Eye (tissue), 1 donor: Measurements from ENCODE around the gene UNC93A.
"Not testable (repeated sequence)": the region's sequence is repeated elsewhere in the genome, so short reads cannot be mapped to it uniquely, and the experiment has no call there.

Source experiments
- DNase-seq: peaks from one replicate; pipeline ENCODE4 v3.0.0-alpha.2; 2015

UNC93A gene

GRCh38 chr6:167272151-167272550 lies 19.0 kb upstream of the UNC93A start:
- no peak for DNase-seq

GRCh38 chr6:167272696-167273379 lies 18.3 kb upstream of the UNC93A start:
- DNase-seq: no peak

GRCh38 chr6:167274270-167274669 lies 16.8 kb upstream of the UNC93A start:
- DNase-seq: no peak

GRCh38 chr6:167275001-167275400 lies 16.1 kb upstream of the UNC93A start:
- no peak for DNase-seq

GRCh38 chr6:167275436-167275835 lies 15.7 kb upstream of the UNC93A start:
- DNase-seq: no peak

- no peak for DNase-seq
These were observed 14.2 kb upstream of the UNC93A start for GRCh38 chr6:167276772-167277533.

GRCh38 chr6:167278173-167278940 lies 12.8 kb upstream of the UNC93A start:
- DNase-seq: not testable (repeated sequence)

GRCh38 chr6:167279766-167280446 lies 11.2 kb upstream of the UNC93A start:
- DNase-seq: peak; percentile 20

- not testable (repeated sequence) for DNase-seq
These were observed 10.6 kb upstream of the UNC93A start for GRCh38 chr6:167280466-167280865.

- DNase-seq: no peak
These were observed 8.9 kb upstream of the UNC93A start for GRCh38 chr6:167282165-167282564.

- not testable (repeated sequence) for DNase-seq
These were observed 6.5 kb upstream of the UNC93A start for GRCh38 chr6:167284565-167284964.

GRCh38 chr6:167285077-167285770 lies 5.9 kb upstream of the UNC93A start:
- DNase-seq: no peak

- DNase-seq: no peak
These were observed 3.5 kb upstream of the UNC93A start for GRCh38 chr6:167287513-167288048.

- peak; percentile 59 for DNase-seq
These were observed 2.4 kb upstream of the UNC93A start for GRCh38 chr6:167288591-167289225.

GRCh38 chr6:167289291-167289690 lies 1.8 kb upstream of the UNC93A start:
- not testable (repeated sequence) for DNase-seq

GRCh38 chr6:167291623-167292300 lies 647 bp downstream of the UNC93A start:
- DNase-seq: no peak

- DNase-seq: no peak
These were observed 1.4 kb downstream of the UNC93A start for GRCh38 chr6:167292301-167293087.

GRCh38 chr6:167293088-167293589 lies 2.0 kb downstream of the UNC93A start:
- no peak for DNase-seq

- DNase-seq: no peak
These were observed 2.5 kb downstream of the UNC93A start for GRCh38 chr6:167293590-167294091.

- no peak for DNase-seq
These were observed 3.1 kb downstream of the UNC93A start for GRCh38 chr6:167294241-167294640.
